DMS 273 (cell line): ENCODE results near the gene MRPS30.
"Not testable (repeated sequence)": the region's sequence is repeated elsewhere in the genome, so short reads cannot be mapped to it uniquely, and the experiment has no call there.

Experiments
- DNase-seq: peaks from one replicate; lab custom pipeline; 2025; ENCODE audit not compliant: unreplicated experiment; lab: John Stamatoyannopoulos, UW

Gene MRPS30

DNA sequence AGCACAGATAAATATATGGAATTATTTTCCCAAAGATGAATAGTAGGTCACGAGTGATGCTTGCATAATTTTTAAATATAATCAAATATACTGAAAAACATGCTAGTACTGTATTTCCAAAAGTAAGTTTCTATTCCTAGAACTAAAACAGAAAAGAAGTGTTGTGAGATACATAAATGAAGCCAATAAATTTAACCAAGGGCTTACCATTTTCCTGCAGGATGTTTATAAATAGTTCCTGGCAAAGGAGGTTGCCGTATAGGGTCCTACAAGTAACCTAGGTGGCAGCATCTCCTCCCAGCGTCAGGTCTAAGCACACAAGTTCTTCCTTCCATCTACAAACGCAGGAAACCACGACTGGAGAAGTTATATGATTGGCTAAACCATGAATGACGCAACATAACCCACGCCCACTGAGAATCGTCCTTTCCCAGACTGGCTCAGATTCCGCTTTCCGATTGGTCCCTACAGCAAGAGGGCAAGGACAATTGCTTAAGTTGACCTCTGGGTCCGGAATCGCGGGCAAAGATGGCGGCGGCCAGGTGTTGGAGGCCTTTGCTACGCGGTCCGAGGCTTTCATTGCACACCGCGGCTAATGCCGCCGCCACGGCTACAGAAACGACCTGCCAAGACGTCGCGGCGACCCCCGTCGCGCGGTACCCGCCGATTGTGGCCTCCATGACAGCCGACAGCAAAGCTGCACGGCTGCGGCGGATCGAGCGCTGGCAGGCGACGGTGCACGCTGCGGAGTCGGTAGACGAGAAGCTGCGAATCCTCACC lies at the start of gene MRPS30:
Gene MRPS30 (plus strand): TSS at position 513 of the 780 bp plus-strand sequence. CDS start 16 bp downstream, at position 529.
- peak; percentile 99 for DNase-seq

DNA sequence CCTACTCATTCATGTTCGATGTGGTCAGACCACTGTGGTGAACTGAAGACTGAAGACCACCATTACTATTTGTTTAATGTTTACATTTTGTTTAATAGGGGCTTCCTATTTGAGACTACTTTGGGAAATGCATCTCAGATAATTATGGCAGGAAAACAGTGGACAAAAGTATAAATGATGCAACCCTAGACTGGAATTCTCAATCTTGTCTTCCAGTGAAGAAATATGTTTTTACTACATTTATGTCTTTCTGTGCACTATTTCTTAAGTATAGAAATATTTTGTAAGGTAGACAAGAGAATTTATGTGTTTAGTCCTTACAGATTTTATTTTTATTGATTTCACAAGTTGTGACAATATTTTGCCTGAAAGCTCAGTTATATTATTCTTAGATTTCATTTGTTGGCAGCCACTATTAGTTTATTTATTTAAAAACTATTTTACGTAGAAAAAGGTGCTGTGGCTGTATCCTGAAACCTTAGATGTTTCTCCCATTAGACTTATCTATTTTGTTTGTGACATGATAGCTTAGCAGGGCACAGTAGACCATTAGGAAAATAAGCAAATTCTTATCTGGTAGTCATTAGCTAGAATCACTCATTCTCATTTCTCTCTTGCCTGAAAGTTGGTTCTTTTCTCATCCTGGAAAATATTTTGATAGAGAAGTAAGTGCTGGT lies 39.4 kb upstream of the MRPS30 start:
- no peak for DNase-seq

DNA sequence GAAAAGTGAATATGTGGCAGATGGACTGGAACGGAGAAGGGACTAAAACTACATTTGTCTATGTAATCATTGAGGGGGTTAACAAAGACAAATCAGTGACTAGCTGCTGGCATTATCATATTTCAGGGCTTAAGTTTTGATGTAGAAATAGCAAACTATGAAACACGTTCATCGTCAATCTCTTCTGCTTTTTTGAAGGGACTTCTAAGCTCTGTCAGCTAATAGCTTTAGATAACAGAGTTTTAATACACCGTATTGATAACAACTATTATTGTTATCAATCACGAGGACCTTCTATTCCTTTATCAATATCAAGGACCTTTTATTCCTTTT lies 38.9 kb upstream of the MRPS30 start:
- no peak for DNase-seq

DNA sequence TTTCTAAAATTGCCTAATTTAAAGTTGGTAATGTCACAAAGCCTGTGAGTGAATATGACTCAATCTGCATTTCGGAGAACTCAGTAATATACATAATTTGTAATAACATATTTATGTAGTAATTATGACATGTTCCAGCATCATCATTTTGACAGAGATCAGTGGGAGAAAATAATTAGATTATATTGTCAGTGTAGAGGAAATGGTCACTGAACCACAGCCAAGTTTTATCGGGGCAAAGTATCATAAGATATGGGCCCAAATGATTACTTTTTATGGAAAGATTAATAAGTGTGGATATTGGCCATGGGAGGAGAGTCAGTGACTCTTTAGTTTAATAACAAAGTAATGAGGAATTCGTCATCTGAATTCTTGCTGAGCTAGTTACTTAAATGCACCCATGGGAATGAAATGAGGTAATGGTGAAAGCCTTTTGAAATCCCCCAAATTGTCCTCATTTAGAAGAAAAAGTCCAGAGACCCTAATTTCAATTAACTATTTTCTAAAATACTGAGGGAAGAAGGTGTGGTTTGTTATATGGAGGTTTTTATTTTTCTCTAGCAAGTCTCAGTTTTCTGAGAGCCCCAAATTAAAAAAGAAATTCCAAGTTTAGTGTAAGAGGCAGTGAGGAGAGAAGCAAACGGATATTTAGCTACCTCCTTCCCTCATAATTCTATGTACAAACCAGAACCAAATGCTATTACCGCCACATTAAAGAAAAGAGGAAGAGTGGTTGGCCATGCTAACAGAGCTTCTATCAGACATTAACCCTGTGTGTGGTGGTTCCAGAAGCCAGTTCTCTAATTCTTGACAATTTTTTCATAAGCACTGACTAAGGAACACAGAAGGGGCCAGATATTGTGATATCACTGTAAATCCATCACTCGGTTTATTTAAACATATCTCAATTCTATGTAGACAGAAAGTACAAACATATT lies 37.7 kb upstream of the MRPS30 start:
- DNase-seq: no peak

DNA sequence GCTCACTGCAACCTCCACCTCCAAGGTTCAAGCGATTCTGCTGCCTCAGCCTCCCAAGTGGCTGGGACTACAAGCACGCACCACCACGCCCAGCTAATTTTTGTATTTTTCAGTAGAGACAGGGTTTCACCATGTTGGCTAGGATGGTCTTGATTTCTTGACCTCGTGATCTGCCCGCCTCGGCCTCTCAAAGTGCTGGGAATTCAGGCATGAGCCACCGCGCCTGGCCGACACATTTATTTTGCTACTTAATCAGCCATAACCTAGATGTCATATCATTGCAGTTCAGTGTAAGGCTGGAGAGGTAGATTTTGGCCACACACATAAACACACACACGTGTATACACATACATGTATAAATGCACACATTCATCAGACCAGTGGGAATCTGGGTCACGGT lies 36.4 kb upstream of the MRPS30 start:
- not testable (repeated sequence) for DNase-seq

DNA sequence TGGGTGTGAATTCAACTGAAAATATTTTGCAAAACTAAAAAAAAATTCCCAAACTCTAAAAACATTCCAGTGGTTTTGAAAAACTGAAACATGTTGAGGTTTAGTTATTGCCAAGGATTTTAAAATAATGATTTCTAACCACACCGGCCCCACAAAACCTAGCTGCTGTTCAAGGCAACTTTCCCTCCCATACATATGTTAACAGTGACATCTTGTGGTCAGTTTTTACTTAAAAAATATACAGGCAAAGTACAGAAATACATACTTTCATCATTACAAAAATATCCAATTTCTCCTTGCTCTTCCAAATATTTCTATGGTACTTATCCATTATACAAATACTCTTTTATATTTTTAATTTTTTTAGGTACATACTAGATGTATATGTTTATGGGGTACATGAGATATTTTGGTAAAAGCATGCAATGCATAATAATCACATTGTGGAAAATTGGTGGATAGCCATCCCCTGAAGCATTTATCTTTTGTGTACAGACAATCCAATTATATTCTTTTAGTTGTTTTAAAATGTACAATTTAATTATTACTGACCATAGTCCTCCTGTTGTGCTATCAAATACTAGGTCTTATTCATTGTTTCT lies 34.4 kb upstream of the MRPS30 start:
- peak; percentile 69 for DNase-seq

DNA sequence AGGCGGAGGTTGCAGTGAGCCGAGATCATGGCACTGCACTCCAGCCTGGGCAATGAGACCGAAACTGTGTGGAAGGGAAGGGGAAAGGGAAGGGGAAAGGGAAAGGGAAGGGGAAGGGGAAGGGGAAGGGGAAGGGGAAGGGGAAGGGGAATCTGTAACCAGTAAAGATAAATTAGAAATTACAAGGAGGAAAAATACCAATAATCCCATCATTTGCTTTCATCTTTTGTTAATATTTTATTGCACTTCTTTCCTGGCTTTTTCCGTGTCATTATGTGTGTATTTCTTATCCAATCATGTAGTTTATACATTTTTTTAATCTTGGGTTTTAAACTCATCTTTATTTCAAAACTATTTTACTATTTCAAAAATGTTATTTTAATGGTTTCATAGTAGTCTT lies 29.6 kb upstream of the MRPS30 start:
- DNase-seq: no peak

DNA sequence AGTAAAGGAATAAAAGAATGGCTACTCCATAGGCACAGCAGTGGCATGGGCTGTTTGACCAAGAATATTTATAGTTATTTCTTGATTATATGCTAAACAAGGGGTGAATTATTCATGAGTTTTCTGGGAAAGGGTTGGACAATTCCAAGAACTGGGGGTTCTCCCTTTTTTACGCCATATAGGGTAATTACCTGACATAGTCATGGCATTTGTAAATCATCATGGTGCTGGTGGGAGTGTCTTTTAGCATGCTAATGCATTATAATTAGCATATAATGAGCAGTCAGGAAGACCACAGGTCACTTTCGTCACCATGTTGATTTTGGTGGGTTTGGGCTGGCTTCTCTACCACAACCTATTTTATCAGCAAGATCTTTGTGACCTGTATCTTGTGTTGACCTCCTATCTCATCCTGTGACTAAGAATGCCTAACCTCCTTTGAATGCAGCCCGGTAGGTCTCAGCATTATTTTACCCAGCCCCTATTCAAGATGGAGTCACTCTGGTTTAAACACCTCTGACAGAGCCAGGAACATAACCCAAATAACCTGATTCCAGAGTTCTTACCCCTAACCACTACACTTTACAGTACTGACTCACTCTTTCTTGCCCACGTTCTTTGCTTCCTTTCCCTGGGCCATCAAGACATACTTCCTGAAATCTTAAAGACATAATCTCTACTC lies 25.0 kb upstream of the MRPS30 start:
- DNase-seq: no peak

DNA sequence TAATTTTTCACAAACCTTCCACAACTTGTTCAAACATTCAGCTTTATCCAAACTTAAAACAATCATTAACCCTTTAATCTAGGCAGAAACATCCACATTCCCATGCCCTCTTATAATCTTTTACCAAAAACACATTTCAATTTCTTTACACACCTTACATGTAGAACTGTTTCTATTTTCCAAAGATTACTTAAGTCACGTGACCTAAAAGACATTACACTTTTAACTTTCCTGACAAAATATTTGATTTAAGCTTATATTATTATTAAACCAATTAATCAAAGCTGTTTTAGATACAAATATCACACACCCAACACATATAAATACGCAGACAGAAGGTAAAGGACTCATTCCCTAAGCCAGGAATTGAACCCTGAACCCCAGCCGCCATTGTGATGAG lies 21.0 kb upstream of the MRPS30 start:
- DNase-seq: no peak

DNA sequence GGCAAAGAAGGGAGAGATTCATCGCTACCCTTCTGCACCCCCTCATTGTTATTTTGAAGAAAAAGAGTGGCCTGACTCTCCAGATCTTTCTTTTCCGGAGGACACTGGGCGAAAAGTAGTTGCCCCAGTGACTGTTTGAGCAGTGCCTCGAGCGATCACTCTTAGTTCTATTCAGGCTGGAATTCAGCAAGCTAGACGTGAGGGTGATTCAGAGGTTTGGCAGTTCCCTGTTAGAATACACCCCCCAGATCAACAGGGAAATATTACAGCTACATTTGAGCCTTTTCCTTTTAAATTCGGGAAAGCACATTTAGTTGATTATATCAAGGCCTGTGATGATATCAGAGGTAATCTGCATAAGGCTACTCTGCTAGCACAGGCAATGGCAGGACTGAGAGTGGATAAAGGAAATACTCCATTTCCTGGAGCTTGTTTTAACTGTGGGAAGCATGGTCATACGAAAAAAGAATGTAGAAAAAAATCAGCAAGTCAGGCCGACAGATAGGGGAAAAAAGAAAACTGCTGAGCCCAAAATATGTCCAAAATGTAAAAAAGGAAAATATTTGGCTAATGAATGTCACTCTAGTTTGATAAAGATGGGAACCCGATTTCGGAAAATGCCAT lies 19.3 kb upstream of the MRPS30 start:
- not testable (repeated sequence) for DNase-seq

DNA sequence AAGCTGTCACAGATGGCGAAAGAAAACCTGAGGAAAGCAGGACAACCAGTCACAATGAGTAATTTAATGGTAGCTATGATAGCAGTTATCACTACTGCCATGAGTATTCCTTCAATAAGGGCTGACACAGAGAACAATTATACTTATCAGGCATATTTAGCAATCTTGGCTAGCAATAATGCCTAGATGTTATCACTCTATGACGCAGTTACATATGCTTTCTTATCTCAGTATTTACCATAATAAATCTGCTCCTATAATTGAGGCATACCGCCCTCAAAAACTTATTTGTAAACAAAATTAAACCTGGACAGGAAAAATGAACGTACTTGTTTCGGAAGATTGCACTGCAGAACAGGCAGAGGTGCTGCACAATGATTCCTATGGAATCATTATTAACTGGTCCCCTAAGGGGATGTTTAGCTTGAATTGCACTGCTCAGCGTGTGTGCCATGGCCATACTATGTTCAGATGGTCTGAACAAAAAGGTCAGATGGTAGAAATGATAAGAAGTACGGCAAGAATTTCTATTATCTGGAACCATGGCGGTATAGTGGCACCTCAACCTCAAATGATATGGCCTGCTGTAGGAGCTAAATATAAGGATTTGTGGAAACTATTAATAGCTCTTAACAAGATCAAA lies 16.6 kb upstream of the MRPS30 start:
- DNase-seq: not testable (repeated sequence)

DNA sequence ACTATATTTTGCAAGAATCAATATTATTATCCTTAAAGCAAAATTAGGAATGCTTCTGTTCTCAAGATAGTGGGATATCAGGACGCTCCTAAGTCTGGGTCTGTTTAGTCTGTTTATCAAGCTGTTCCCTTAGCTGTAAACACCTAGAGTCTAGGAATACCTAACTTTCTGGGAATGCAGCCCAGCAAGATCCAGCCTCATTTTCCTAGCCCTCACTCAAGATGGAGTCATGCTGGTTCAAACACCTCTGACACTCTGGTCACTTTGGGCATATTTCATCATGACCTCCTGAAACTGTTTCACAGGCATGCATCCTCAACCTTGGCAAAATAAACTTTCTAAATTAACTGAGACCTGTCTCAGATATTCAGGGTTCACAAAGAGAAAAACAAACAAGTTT lies 14.4 kb upstream of the MRPS30 start:
- no peak for DNase-seq

DNA sequence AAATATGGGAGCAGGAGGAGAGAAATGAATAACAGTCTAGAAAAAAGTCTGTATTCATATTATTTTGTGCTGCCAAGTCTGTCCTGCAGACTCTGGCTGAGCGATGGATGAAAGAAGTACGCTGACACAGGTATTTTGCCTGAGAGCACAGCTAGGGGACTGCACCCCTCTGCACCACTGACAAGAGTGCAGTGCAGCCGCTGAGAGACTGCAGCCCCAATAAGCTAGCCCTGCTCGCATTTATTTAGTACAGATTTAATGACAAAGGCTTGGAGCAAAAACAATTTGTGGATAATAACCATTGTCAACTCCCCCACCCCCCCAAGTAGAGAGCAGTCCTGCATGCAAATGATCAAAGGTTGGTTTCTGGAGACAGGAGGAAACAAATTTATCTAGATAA lies 13.3 kb upstream of the MRPS30 start:
- no peak for DNase-seq

DNA sequence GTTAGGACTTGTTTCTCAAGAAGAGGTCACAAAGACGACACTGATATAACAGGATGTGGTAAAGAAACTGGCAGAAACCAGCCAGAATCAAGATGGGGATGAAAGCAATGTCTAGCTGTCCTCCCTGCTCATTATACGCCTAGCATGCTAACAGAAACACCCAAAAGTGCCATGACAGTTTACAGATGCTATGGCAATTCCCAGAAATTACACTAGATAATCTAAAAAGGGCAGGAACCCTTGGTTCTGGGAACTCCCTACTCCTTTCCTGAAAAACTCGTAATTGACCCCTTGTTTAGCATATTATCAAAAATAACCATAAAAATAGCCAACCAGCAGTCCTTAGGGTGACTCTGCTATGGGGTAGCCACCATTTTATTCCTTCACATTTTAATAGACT lies 10.9 kb upstream of the MRPS30 start:
- no peak for DNase-seq

DNA sequence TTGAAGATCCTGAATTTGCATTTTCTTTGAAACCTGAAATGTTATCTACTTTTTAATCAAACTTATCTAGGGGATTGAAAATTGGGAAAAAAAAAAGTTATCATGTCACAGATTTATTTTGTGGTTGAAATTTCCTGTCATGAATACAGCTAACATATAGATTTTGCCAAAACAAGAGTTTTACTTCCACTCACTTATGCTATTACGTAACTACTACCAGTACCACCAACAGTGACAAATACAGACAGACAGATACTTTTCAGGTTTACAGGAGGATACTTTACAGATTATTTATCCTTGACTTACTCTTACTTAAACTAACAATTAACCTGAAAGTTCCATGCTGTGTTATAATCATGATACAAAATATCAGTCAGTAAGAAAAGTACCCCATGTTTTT lies 6.8 kb upstream of the MRPS30 start:
- no peak for DNase-seq

DNA sequence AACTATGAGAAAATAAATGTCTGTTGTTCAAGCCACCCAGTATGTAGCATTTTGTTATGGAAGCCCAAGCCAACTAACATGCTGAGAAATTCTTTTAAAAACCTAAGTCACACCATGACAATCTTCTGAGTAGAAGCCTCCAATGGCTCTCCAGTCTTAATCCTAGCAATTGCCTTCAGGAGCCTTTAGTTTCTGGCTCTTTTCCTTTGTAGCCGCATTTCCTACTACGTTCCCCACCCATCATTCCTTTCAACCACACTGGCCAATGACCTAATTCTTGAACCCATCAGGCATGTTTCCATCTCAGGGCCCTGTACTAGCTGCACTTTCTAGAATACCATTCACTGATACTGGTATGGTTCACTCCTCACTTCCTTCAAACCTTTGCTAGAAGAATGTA lies 2.1 kb upstream of the MRPS30 start:
- DNase-seq: no peak

DNA sequence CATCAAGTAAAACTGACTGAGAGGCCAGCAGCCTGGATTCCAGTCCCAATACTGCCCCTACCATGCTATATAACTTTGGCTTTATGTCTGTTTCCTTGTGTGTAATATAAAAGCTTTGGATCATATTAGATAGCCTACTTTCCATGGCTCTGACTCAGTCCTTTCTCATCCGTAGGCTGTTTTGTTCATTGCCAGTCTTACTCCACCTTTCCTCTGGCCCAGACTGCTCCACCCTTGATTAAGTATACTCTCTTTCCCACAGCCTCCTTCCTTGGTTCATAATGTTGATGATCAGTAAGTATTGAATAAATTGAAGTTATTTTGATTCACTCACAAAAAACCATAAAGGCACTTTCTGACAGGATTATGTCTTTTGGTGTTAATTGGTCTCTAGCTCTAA lies 1.5 kb upstream of the MRPS30 start:
- no peak for DNase-seq

DNA sequence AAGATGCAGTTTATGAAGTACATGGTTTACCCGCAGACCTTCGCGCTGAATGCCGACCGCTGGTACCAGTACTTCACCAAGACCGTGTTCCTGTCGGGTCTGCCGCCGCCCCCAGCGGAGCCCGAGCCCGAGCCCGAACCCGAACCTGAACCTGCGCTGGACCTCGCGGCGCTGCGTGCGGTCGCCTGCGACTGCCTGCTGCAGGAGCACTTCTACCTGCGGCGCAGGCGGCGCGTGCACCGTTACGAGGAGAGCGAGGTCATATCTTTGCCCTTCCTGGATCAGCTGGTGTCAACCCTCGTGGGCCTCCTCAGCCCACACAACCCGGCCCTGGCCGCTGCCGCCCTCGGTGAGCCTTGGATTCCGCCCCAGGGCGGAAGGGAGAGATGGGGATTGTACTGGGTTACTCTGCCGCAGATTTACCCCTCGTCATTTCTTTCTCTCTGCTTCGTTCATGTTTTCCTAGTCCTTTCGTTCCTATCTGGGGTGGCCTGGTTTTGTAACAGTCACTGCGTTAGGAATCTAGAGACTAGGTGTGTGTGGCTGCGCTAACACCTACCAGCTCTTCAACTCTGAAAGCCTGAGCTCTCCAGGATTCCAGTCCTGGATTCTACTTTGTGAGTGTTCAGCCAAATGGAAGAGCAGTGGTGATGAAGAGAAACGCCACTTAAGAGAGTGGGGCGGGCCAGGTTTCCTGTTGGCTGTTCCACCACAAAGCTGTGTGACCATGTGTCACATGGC lies 638 bp downstream of the MRPS30 start:
- DNase-seq: peak; percentile 81

DNA sequence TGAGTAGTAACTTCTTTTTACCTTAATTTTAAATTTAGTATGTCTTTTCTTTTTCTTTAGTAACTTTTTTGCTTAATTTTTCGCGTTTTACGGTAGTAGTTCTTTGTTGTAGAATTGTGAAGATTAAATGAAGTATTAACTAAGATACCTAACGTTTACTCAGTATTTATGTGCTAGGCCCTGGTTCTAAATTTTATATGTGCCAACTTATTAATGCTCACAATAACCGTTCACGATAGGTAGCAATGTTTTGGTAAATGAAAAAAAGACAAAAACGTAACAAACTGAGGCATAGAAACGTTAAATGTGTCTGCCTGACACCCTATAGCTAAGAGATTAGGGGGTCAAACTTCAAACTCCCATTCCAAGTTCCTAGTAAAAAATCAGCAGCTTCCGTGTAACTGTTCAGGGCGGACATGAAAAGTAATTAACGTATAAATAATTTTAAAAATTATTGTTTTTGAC lies 1.2 kb downstream of the MRPS30 start:
- DNase-seq: peak; percentile 15
